ENCODE measurements around the gene XPNPEP2.

Gene XPNPEP2

GRCh38 chrX:129769467-129770154, 30.8 kb downstream of the XPNPEP2 start:
- peaks cover 86% of the 10 kb centered on the region for H3K4me1 ChIP-seq (ENCODE audit: insufficient read depth, low read length)
- no peaks in the 10 kb centered on the region for H3K9me3 ChIP-seq (ENCODE audit: insufficient read depth, low read length, severe bottlenecking)
- H3K27ac ChIP-seq (ENCODE audit: low read length), result peak overlapping the region; percentile 99
- H3K36me3 ChIP-seq (ENCODE audit: insufficient read depth, low read length), result no peaks in the 10 kb centered on the region
- TF ChIP-seq CTCF (IDR thresholded peaks at IDR 0.05; ENCODE audit: borderline replicate concordance, extremely low read depth, low read length, poor library complexity, severe bottlenecking) (no peak), EZH2 (IDR thresholded peaks at IDR 0.05; ENCODE audit: borderline replicate concordance, low read depth, low read length, severe bottlenecking) (no peak)
- no peak overlapping the region for H2AFZ ChIP-seq (ENCODE audit: low read depth, low read length)
- H3K4me3 ChIP-seq (ENCODE audit: low read depth in 1 of 2, low read length in 2 of 2), result no peak overlapping the region
- DNase-seq, result peak; percentile 91
- H3K4me2 ChIP-seq (ENCODE audit: insufficient read depth, low read length), result peak overlapping the region; percentile 36
- peak; percentile 73 for ATAC-seq (ENCODE audit: insufficient read depth, low read depth)
- H3K9ac ChIP-seq (ENCODE audit: low read depth, low read length), result peak overlapping the region; percentile 65
- H3K27me3 ChIP-seq (ENCODE audit: insufficient read depth, low read length, poor library complexity), result no peaks in the 10 kb centered on the region
- no peaks in the 10 kb centered on the region for H4K20me1 ChIP-seq (ENCODE audit: insufficient read depth, low read length)
- peaks cover 22% of the 10 kb centered on the region for H3K79me2 ChIP-seq (ENCODE audit: insufficient read depth, low read length)

- Histone ChIP-seq H3K36me3 (ENCODE audit: insufficient read depth, low read length) (no peaks in the 10 kb centered on the region), H3K79me2 (ENCODE audit: insufficient read depth, low read length) (peaks cover 31% of the 10 kb centered on the region), H2AFZ (ENCODE audit: low read depth, low read length) (no peak overlapping the region), H3K4me2 (ENCODE audit: insufficient read depth, low read length) (no peak overlapping the region), H3K9ac (ENCODE audit: low read depth, low read length) (peak overlapping the region; percentile 51), H3K27ac (ENCODE audit: low read length) (peak overlapping the region; percentile 99), H3K27me3 (ENCODE audit: insufficient read depth, low read length, poor library complexity) (no peaks in the 10 kb centered on the region), H3K4me1 (ENCODE audit: insufficient read depth, low read length) (peaks cover 98% of the 10 kb centered on the region), H3K4me3 (ENCODE audit: low read depth in 1 of 2, low read length in 2 of 2) (no peak overlapping the region; a peak in 1 of 4 replicates), H3K9me3 (ENCODE audit: insufficient read depth, low read length, severe bottlenecking) (no peaks in the 10 kb centered on the region), H4K20me1 (ENCODE audit: insufficient read depth, low read length) (no peaks in the 10 kb centered on the region)
- DNase-seq, result peak; percentile 65
- TF ChIP-seq EZH2 (IDR thresholded peaks at IDR 0.05; ENCODE audit: borderline replicate concordance, low read depth, low read length, severe bottlenecking) (no peak), CTCF (IDR thresholded peaks at IDR 0.05; ENCODE audit: borderline replicate concordance, extremely low read depth, low read length, poor library complexity, severe bottlenecking) (no peak)
- ATAC-seq (ENCODE audit: insufficient read depth, low read depth), result no peak
Observed at GRCh38 chrX:129771266-129771995, 32.7 kb downstream of the XPNPEP2 start.

GRCh38 chrX:129772796-129773431, 34.1 kb downstream of the XPNPEP2 start:
- no peak overlapping the region for H3K4me2 ChIP-seq (ENCODE audit: insufficient read depth, low read length)
- no peaks in the 10 kb centered on the region for H4K20me1 ChIP-seq (ENCODE audit: insufficient read depth, low read length)
- peak; percentile 52 for DNase-seq
- H3K4me1 ChIP-seq (ENCODE audit: insufficient read depth, low read length), result peaks cover 98% of the 10 kb centered on the region
- no peak for ATAC-seq (ENCODE audit: insufficient read depth, low read depth)
- H3K79me2 ChIP-seq (ENCODE audit: insufficient read depth, low read length), result peaks cover 42% of the 10 kb centered on the region
- peak overlapping the region; percentile 42; the same call in 1 of the 2 replicates for H3K9ac ChIP-seq (ENCODE audit: low read depth, low read length)
- no peaks in the 10 kb centered on the region for H3K9me3 ChIP-seq (ENCODE audit: insufficient read depth, low read length, severe bottlenecking)
- H3K27ac ChIP-seq (ENCODE audit: low read length), result peak overlapping the region; percentile 99
- TF ChIP-seq CTCF (IDR thresholded peaks at IDR 0.05; ENCODE audit: borderline replicate concordance, extremely low read depth, low read length, poor library complexity, severe bottlenecking) (no peak), EZH2 (IDR thresholded peaks at IDR 0.05; ENCODE audit: borderline replicate concordance, low read depth, low read length, severe bottlenecking) (no peak)
- H2AFZ ChIP-seq (ENCODE audit: low read depth, low read length), result no peak overlapping the region
- H3K4me3 ChIP-seq (ENCODE audit: low read depth in 1 of 2, low read length in 2 of 2), result no peak overlapping the region
- no peaks in the 10 kb centered on the region for H3K27me3 ChIP-seq (ENCODE audit: insufficient read depth, low read length, poor library complexity)
- H3K36me3 ChIP-seq (ENCODE audit: insufficient read depth, low read length), result no peaks in the 10 kb centered on the region

All from DND-41 (cell line).